Measurements from ENCODE around the gene HMGB4.

DNA sequence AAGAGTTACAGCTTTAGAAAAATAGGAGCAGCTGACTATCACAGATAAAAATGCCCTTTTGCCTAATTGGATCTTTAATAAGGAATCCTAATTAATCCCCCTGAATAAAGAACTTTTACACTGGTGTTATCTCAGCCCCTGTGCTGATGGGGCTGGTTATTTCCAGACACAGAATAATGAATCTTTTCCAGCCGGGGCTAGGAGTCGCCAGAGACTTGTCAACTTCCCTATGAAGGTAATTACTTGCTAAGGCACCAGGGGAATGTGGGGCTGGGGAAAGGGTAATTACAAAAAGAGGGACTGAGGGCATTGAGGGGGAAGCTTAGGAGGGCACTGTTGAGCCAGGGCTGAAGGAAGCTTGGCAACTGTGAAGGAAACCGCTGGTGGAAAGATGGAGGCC is 34.5 kb downstream of the HMGB4 start:
- TF ChIP-seq, protein P1, sequence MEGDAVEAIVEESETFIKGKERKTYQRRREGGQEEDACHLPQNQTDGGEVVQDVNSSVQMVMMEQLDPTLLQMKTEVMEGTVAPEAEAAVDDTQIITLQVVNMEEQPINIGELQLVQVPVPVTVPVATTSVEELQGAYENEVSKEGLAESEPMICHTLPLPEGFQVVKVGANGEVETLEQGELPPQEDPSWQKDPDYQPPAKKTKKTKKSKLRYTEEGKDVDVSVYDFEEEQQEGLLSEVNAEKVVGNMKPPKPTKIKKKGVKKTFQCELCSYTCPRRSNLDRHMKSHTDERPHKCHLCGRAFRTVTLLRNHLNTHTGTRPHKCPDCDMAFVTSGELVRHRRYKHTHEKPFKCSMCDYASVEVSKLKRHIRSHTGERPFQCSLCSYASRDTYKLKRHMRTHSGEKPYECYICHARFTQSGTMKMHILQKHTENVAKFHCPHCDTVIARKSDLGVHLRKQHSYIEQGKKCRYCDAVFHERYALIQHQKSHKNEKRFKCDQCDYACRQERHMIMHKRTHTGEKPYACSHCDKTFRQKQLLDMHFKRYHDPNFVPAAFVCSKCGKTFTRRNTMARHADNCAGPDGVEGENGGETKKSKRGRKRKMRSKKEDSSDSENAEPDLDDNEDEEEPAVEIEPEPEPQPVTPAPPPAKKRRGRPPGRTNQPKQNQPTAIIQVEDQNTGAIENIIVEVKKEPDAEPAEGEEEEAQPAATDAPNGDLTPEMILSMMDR (IDR thresholded peaks at IDR 0.05): no peak
- TF ChIP-seq POLR2A (IDR thresholded peaks at IDR 0.05): no peak
